ENCODE data around the gene CAMSAP3. TPM values are rescaled to one million over a fixed set of nuclear protein-coding genes. Genes with fewer than 3 reads are reported as not detected.
A peak's percentile ranks its signal among the peaks of the same experiment; 100 is the strongest.

CAMSAP3 gene
- total RNA-seq, 1 donor: not detected

DNA sequence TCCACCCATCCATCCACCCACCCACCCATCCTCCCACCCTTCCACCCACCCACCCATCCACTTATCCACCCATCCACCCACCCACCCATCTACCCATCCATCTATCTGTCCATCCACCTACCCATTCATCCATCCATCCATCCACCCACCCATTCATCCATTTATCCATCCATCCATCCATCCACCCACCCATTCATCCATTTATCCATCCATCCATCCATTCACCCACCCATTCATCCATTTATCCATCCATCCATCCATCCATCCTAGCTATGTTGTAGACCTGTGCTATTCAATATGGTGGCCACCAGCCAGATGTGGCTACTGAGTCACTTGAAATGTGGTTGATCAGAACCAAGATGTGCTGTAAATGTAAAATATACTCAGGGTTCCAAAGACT is 5.1 kb downstream of the CAMSAP3 start:
- Histone ChIP-seq H3K4me2 (ENCODE audit: insufficient read depth, low read length) (no peak overlapping the region), H4K20me1 (ENCODE audit: insufficient read depth, low read length) (no peaks in the 10 kb centered on the region), H3K79me2 (ENCODE audit: insufficient read depth, low read length) (no peaks in the 10 kb centered on the region), H3K27me3 (ENCODE audit: insufficient read depth, low read length) (peaks cover 13% of the 10 kb centered on the region), H3K27ac (ENCODE audit: low read depth, low read length) (no peak overlapping the region), H3K4me3 (ENCODE audit: insufficient read depth, low read length) (no peak overlapping the region), H3K36me3 (ENCODE audit: insufficient read depth, low read length) (no peaks in the 10 kb centered on the region), H3K9me3 (ENCODE audit: low read depth, low read length) (no peaks in the 10 kb centered on the region), H2AFZ (ENCODE audit: low read length) (no peak overlapping the region), H3K4me1 (ENCODE audit: insufficient read depth, low read length) (no peaks in the 10 kb centered on the region)
- DNase-seq (ENCODE audit: insufficient read length, low spot score, missing footprints): peak; percentile 69
- TF ChIP-seq, protein P1, sequence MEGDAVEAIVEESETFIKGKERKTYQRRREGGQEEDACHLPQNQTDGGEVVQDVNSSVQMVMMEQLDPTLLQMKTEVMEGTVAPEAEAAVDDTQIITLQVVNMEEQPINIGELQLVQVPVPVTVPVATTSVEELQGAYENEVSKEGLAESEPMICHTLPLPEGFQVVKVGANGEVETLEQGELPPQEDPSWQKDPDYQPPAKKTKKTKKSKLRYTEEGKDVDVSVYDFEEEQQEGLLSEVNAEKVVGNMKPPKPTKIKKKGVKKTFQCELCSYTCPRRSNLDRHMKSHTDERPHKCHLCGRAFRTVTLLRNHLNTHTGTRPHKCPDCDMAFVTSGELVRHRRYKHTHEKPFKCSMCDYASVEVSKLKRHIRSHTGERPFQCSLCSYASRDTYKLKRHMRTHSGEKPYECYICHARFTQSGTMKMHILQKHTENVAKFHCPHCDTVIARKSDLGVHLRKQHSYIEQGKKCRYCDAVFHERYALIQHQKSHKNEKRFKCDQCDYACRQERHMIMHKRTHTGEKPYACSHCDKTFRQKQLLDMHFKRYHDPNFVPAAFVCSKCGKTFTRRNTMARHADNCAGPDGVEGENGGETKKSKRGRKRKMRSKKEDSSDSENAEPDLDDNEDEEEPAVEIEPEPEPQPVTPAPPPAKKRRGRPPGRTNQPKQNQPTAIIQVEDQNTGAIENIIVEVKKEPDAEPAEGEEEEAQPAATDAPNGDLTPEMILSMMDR (IDR thresholded peaks at IDR 0.05; ENCODE audit: extremely low read depth, low read depth, low read length): no peak

DNA sequence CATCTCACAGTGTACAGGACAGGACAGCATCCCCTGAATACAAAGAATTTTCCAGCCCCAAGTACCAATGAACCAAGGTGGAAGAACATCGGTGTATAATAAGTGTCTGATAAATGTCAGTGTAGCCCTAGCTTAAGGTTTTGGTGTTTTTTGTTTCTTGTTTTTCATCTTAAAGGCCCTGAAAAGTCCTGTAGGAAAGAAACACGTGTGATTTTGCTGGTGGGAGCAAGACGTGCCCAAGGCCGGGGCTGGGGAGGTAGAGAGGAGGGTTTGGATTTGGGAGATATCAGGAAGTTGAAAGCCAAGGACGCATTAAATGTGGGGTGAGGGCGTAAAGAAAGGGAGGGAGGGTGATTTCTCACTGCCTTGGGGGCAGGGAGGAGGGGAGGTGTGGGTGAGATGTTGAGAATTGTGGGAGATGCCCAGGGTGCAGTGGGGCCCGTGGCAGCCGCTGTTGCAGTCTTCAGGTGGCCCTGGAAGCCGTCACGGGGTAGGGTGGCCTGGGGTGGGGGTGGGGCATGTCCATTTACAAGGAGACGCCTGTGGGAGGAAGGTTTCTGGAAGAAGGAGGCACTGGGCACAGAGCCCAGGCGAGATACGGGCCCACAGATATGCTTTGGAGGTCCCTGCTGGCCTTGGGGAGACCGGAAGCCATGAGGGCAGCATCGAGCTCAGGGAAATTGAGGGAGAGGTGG is 6.7 kb downstream of the CAMSAP3 start:
- Histone ChIP-seq H2AFZ (ENCODE audit: low read length) (no peak overlapping the region), H3K36me3 (ENCODE audit: insufficient read depth, low read length) (no peaks in the 10 kb centered on the region), H3K9me3 (ENCODE audit: low read depth, low read length) (no peaks in the 10 kb centered on the region), H4K20me1 (ENCODE audit: insufficient read depth, low read length) (no peaks in the 10 kb centered on the region), H3K4me3 (ENCODE audit: insufficient read depth, low read length) (no peak overlapping the region), H3K4me2 (ENCODE audit: insufficient read depth, low read length) (no peak overlapping the region), H3K4me1 (ENCODE audit: insufficient read depth, low read length) (no peaks in the 10 kb centered on the region), H3K79me2 (ENCODE audit: insufficient read depth, low read length) (no peaks in the 10 kb centered on the region), H3K27me3 (ENCODE audit: insufficient read depth, low read length) (peaks cover 2% of the 10 kb centered on the region), H3K27ac (ENCODE audit: low read depth, low read length) (no peak overlapping the region)
- TF ChIP-seq, protein P1 (IDR thresholded peaks at IDR 0.05; ENCODE audit: extremely low read depth, low read depth, low read length): no peak
- peak; percentile 48 for DNase-seq (ENCODE audit: insufficient read length, low spot score, missing footprints)

DNA sequence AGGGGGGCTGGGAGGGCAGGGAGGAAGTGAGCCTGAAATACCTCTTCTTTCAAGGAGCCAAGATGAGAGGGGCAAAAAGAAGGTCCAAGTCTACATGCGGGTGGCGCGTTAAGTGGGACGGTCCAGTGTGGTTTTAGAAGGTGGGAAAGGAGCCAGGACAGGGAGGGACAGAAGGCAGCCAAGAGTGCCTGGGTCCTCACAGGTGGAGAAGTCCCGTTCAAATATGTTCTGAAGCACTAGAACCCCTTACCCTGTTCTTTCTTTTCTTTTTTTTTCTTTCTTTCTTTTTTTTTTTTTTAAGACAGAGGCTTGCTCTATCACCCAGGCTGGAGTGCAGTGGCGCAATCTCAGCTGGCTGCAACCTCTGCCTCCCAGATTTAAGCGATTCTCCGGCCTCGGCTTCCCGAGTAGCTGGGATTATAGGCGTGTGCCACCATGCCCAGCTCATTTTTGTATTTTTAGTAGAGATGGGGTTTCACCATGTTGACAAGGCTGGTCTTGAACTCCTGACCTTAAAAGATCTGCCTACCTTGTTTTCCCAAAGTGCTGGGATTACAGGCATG is 7.4 kb downstream of the CAMSAP3 start:
- Histone ChIP-seq H3K27me3 (ENCODE audit: insufficient read depth, low read length) (no peaks in the 10 kb centered on the region), H4K20me1 (ENCODE audit: insufficient read depth, low read length) (no peaks in the 10 kb centered on the region), H3K36me3 (ENCODE audit: insufficient read depth, low read length) (no peaks in the 10 kb centered on the region), H2AFZ (ENCODE audit: low read length) (no peak overlapping the region), H3K79me2 (ENCODE audit: insufficient read depth, low read length) (no peaks in the 10 kb centered on the region), H3K4me1 (ENCODE audit: insufficient read depth, low read length) (no peaks in the 10 kb centered on the region), H3K4me3 (ENCODE audit: insufficient read depth, low read length) (no peak overlapping the region), H3K4me2 (ENCODE audit: insufficient read depth, low read length) (no peak overlapping the region), H3K9me3 (ENCODE audit: low read depth, low read length) (no peaks in the 10 kb centered on the region), H3K27ac (ENCODE audit: low read depth, low read length) (no peak overlapping the region)
- DNase-seq (ENCODE audit: insufficient read length, low spot score, missing footprints): peak; percentile 50
- TF ChIP-seq, protein P1 (IDR thresholded peaks at IDR 0.05; ENCODE audit: extremely low read depth, low read depth, low read length): no peak

DNA sequence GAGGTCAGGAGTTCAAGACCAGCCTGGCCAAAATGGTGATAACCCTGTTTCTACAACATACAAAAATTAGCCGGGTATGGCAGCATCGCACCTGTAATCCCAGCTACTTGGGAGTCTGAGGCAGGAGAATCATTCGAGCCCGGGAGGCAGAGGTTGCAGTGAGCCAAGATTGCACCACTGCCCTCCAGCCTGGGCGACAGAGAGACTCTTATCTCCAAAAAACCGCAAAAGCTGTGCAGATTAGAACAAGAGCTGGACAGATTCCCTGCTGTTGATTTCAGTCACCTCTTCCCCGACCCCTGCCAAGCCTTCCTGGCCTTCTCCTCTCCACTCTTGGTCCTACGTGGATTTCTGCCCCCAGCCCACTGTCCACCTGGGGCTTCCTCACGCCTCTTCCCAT is 8.3 kb downstream of the CAMSAP3 start:
- H3K4me3 ChIP-seq (ENCODE audit: insufficient read depth, low read length): no peak overlapping the region
- TF ChIP-seq, protein P1 (IDR thresholded peaks at IDR 0.05; ENCODE audit: extremely low read depth, low read depth, low read length): no peak
- H3K27me3 ChIP-seq (ENCODE audit: insufficient read depth, low read length): no peaks in the 10 kb centered on the region
- H3K4me1 ChIP-seq (ENCODE audit: insufficient read depth, low read length): no peaks in the 10 kb centered on the region
- H3K79me2 ChIP-seq (ENCODE audit: insufficient read depth, low read length): no peaks in the 10 kb centered on the region
- no peaks in the 10 kb centered on the region for H3K9me3 ChIP-seq (ENCODE audit: low read depth, low read length)
- H3K4me2 ChIP-seq (ENCODE audit: insufficient read depth, low read length): no peak overlapping the region
- H3K36me3 ChIP-seq (ENCODE audit: insufficient read depth, low read length): no peaks in the 10 kb centered on the region
- H2AFZ ChIP-seq (ENCODE audit: low read length): no peak overlapping the region
- H4K20me1 ChIP-seq (ENCODE audit: insufficient read depth, low read length): no peaks in the 10 kb centered on the region
- H3K27ac ChIP-seq (ENCODE audit: low read depth, low read length): no peak overlapping the region
- DNase-seq (ENCODE audit: insufficient read length, low spot score, missing footprints): peak; percentile 78

Data from osteoblast (primary cell).